Activated T-cell treated with anti-CD3 and anti-CD28 coated beads for 48 hours (primary cell): ENCODE results near the gene C4orf54.

Experiments used
- DNase-seq: peaks from one replicate; pipeline ENCODE4 v3.0.0-alpha.2; 2020; ENCODE audit warnings: low read depth

C4orf54 gene

GRCh38 chr4:99617374-99617773 is 40.3 kb downstream of the C4orf54 start:
- no peak for DNase-seq

- no peak for DNase-seq
Measured at GRCh38 chr4:99615170-99615820, 42.3 kb downstream of the C4orf54 start.

- no peak for DNase-seq
Measured at GRCh38 chr4:99614491-99614890, 43.1 kb downstream of the C4orf54 start.

- no peak for DNase-seq
Measured at GRCh38 chr4:99612704-99613103, 44.9 kb downstream of the C4orf54 start.

GRCh38 chr4:99612281-99612680 is 45.3 kb downstream of the C4orf54 start:
- no peak for DNase-seq

- DNase-seq, result no peak
Measured at GRCh38 chr4:99610605-99611175, 46.9 kb downstream of the C4orf54 start.

GRCh38 chr4:99608417-99608816 is 49.2 kb downstream of the C4orf54 start:
- no peak for DNase-seq
